Astrocyte of the spinal cord (primary cell): ENCODE data around the gene SCD5.

Experiments used
- DNase-seq: peaks from one replicate; pipeline ENCODE4 v3.0.0; 2011; ENCODE audit warnings: low read depth, low spot score
- H3K4me3 ChIP-seq: 2 replicates; pipeline ENCODE4 v1.5.1; 2011; ENCODE audit warnings: low read depth, mild to moderate bottlenecking, low read length, moderate library complexity
- in situ Hi-C: cut with HindIII; loops from 2 replicates; pipeline ENCODE4 v1.10.0; 2017; ENCODE audit warnings: low sequenced_read_pairs
- TF ChIP-seq, protein P1 (sequence below): IDR thresholded peaks from 2 replicates; pipeline ENCODE4 v1.5.1; 2012; ENCODE audit warnings: low read depth, mild to moderate bottlenecking, low read length, inconsistent platforms

The SCD5 gene

DNA sequence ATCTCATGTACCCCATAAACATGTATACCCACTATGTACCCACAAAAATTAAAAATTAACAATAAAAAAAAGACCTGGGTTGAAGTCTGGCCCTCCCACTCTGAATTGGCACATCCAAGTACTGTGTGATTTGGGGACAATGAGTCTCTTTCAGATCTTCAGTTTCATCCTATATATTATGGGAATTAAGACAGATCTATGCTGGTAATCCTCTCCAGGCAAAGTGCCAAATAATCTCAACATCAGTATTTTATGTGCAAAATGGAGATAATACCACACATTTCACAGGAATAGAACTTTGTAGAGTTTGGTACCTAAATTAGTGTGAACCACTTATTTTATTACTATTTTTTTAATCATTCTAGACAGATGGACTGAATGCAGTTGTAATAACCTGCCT is 11.0 kb upstream of the SCD5 start:
- in situ Hi-C loops = no loop called here
- TF ChIP-seq, protein P1, sequence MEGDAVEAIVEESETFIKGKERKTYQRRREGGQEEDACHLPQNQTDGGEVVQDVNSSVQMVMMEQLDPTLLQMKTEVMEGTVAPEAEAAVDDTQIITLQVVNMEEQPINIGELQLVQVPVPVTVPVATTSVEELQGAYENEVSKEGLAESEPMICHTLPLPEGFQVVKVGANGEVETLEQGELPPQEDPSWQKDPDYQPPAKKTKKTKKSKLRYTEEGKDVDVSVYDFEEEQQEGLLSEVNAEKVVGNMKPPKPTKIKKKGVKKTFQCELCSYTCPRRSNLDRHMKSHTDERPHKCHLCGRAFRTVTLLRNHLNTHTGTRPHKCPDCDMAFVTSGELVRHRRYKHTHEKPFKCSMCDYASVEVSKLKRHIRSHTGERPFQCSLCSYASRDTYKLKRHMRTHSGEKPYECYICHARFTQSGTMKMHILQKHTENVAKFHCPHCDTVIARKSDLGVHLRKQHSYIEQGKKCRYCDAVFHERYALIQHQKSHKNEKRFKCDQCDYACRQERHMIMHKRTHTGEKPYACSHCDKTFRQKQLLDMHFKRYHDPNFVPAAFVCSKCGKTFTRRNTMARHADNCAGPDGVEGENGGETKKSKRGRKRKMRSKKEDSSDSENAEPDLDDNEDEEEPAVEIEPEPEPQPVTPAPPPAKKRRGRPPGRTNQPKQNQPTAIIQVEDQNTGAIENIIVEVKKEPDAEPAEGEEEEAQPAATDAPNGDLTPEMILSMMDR = no peak
- DNase-seq = no peak
- no peak overlapping the region for H3K4me3 ChIP-seq

DNA sequence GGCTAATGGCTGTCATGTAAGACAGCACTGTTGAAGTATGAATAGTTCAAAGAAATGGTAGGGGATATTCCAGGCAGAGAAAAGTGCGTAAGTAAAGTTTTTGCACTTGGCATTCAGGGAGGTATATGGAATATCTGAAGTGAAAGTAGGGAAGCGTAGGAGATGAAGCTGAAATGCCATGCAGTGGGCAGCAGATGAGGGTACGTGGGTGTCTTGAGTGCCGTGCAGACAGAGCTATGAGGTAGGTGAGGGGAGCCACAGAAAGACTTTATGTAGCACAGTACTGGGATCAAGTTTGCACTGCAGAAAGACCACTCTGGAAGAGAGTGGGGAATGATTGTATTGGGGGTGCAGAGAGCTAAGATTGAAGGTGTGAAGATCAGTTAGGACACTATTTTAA is 5.2 kb upstream of the SCD5 start:
- DNase-seq = no peak
- H3K4me3 ChIP-seq = no peak overlapping the region
- in situ Hi-C loops = no loop called here
- TF ChIP-seq, protein P1 = no peak

DNA sequence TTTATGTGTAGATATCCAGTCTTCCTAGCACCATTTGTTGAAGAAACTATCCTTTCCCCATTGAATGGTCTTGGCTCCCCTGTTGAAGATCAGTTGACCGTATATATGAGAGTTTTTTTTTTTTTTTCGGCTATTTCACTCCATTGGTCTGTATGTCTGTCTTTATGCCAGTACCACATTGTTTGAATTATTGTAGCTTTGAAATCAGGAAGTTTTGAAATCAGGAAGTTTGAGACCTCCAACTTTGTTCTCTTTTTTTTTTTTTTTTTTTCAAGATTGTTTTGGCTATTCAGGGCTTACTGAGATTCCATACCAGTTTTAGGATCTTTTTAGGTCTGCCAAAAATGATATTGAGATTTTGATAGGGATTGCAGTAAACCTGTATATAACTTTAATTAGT is 4.3 kb upstream of the SCD5 start:
- no peak for DNase-seq
- TF ChIP-seq, protein P1 = no peak
- H3K4me3 ChIP-seq = no peak overlapping the region
- in situ Hi-C loops = no loop called here

DNA sequence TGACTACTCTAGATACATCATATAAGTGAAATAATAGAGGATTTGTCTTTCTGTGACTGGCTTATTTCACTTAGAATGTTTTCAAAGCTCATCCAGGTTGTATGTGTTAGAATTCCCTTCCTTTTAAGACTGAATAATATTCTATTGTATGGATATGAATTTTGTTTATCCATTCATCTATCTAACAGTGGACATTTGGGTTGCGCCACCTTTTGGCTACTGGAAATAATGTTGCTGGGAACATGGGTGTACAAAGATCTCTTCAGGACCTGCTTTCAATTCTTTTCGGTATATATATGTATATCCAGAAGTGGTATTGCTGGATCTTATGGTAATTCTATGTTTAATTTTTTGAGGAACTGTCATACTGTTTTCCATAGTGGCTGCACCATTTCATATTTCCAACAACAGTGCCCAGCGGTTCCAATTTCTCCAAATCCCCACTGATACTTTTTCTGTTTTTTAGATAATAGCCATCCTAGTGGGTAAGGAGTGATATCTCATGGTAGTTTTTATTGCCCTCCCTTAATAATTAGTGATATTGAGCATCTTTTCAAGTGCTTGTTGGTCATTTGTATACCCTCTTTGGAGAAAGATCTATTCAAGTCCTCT is 3.4 kb upstream of the SCD5 start:
- no peak overlapping the region for H3K4me3 ChIP-seq
- TF ChIP-seq, protein P1 = peak; percentile 61
- in situ Hi-C loops = no loop called here
- peak; percentile 50 for DNase-seq

DNA sequence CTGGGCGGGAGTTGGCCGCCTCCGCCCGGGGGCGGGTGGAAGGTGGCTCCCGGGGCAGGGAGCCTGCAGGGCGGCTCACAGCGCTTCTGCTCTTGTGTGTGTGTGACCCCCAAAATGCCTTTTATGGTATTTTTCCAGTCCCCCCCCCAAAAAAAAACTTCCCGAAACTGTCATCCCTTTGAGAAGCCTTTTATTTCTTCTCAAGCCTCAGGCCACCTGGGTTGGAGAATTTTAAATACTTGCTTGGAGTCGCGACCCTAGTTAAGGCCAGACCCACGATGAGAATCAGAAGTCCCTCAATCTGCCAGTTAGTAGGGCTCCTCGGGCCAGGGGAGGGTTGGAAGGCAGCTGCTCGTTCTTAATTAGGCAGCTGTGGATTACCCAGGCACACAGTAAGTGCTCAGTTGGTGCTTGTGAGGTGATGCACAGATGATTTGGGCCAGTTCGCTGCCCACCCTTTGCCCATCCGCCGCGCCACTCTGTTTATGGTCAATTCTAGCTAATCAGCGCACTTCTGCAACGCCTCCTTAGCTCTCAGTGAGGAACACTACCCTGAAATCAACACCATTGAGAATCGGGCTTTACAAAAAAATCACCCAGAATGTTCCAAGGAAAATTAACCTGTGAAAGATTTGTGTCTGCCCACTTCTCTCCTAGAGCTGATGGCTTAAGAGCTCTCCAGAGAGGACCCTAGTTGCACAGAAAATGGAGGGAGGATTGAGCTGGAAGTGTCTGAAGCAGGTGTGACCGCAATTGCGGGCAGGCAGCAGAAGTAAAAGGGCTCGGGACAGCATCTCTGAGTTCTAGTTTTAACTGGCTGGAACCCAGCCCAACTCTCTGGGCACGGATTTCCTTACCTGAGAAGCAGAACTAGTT is 648 bp upstream of the SCD5 start:
- TF ChIP-seq, protein P1 = no peak
- in situ Hi-C loops = no loop called here
- H3K4me3 ChIP-seq = peak overlapping the region; percentile 71
- DNase-seq = no peak

DNA sequence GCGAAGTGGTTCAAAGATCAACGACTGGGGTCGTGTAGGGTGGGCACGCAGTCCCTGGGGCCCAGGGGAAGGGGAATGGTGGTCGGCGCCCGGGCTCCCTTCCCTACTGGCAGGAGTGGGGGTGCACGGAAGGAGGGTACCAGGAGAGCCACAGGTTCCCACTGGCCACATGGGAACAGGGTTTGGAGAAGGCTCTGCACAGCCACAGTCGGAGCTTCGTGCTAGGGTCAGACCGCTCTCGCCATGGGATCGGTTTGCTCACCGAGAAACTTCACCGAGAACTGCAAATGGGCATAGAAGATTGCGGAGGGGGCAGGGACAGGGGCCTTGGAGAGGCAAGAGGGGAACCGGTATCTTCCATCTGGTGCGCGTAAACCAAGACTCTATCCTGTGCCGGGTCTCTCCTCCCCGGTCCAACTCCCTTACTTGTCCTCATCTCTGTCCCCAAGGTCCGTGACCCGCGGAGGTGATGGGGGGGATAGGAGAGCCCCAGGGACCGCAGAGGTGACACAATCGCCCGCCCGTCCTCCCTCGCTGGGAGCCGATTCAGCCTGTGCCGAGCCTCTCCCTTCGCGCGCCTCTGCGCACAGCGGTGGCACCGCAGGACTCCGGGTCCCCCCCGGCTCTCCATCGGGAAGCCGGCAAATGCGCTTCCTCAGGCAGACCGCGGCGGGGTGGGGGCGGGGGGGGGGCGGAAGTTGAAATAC is 1.0 kb downstream of the SCD5 start:
- DNase-seq = peak; percentile 55
- H3K4me3 ChIP-seq = peak overlapping the region; percentile 71
- in situ Hi-C loops = no loop called here
- TF ChIP-seq, protein P1 = no peak
